Naive B cell (primary cell): ENCODE measurements around the gene CACNB4. TPM values are rescaled to one million over a fixed set of nuclear protein-coding genes. Genes with fewer than 3 reads are reported as not detected.
A peak's percentile ranks its signal among the peaks of the same experiment; 100 is the strongest.

Experiments
- ATAC-seq, 2 donors: fragments of 150-1000 bp; cut with Tn5 transposase; 2 replicates each; pipeline ENCODE4 v1.10.0; 2021; ENCODE audit warnings: low read depth in 2 of 2, mild to moderate bottlenecking in 2 of 2, moderate library complexity in 2 of 2
- DNase-seq: peaks from one replicate; pipeline ENCODE4 v3.0.0; 2022
- H3K27ac Mint-ChIP-seq, 6 donors: one replicate each; pipeline ENCODE4 v1.8.0; 2020 to 2022; ENCODE audit warnings: mild to moderate bottlenecking in 6 of 6, mixed read lengths in 6 of 6, moderate library complexity in 5 of 6, inconsistent platforms in 2 of 6
- H3K27me3 Mint-ChIP-seq, 3 donors: one replicate each; pipeline ENCODE4 v1.8.0; 2021 to 2022; ENCODE audit warnings: mixed read lengths in 3 of 3, mild to moderate bottlenecking in 1 of 3
- H3K36me3 Mint-ChIP-seq, 2 donors: one replicate each; pipeline ENCODE4 v1.8.0; 2020 to 2022; ENCODE audit warnings: mixed read lengths in 2 of 2, inconsistent platforms in 1 of 2, mild to moderate bottlenecking in 1 of 2
- H3K4me1 Mint-ChIP-seq, 3 donors: one replicate each; pipeline ENCODE4 v1.8.0; 2020 to 2022; ENCODE audit warnings: mixed read lengths in 3 of 3, inconsistent platforms in 1 of 3, mild to moderate bottlenecking in 1 of 3, moderate library complexity in 1 of 3
- H3K4me3 Mint-ChIP-seq, 8 donors: one replicate each; pipeline ENCODE4 v1.8.0; 2020 to 2022; ENCODE audit warnings: mild to moderate bottlenecking in 8 of 8, mixed read lengths in 8 of 8, moderate library complexity in 8 of 8, inconsistent platforms in 2 of 8
- H3K9me3 Mint-ChIP-seq, 7 donors: one replicate each; pipeline ENCODE4 v1.8.0; 2020 to 2022; ENCODE audit warnings: mixed read lengths in 7 of 7, mild to moderate bottlenecking in 5 of 7, inconsistent platforms in 2 of 7, moderate library complexity in 1 of 7
- polyA plus RNA-seq, 6 donors: library from polyadenylated mRNA; unstranded; fragments of 300-500 nt; fragmentation: Illumina TruSeq; gene quantifications; one replicate each; pipeline ENCODE4 v1.2.3, GENCODE V29; 2021; ENCODE audit warnings: low read depth in 6 of 6

The CACNB4 gene
- polyA plus RNA-seq, 6 donors from 2014 or later, result 0.10 to 3.2 TPM; not detected in 4

- no peak overlapping the region for H3K27ac Mint-ChIP-seq
- H3K27me3 Mint-ChIP-seq, result no peaks in the 10 kb centered on the region
- DNase-seq, result no peak
- peaks cover 0 to 9% (median 2%) of the 10 kb centered on the region in 7 donors for H3K9me3 Mint-ChIP-seq
- peaks cover 0 to 5% of the 10 kb centered on the region in 2 donors for H3K36me3 Mint-ChIP-seq
- H3K4me3 Mint-ChIP-seq, result no peak overlapping the region
- no peaks in the 10 kb centered on the region for H3K4me1 Mint-ChIP-seq
- ATAC-seq, result no peak
Measured at GRCh38 chr2:152078662-152079061, 20.2 kb downstream of the CACNB4 start.

GRCh38 chr2:152078023-152078422 is 20.8 kb downstream of the CACNB4 start:
- ATAC-seq, result no peak
- DNase-seq, result no peak
- Mint-ChIP-seq H3K9me3 (peaks cover 0 to 9% (median 2%) of the 10 kb centered on the region in 7 donors), H3K4me3 (no peak overlapping the region), H3K27ac (peak overlapping the region in 1 of 6 donors; percentile 13), H3K27me3 (no peaks in the 10 kb centered on the region), H3K4me1 (no peaks in the 10 kb centered on the region), H3K36me3 (peaks cover 0 to 5% of the 10 kb centered on the region in 2 donors)

- Mint-ChIP-seq H3K4me1 (peaks cover 4 to 10% (median 10%) of the 10 kb centered on the region in 3 donors), H3K9me3 (peaks cover 0 to 9% (median 0%) of the 10 kb centered on the region in 7 donors), H3K4me3 (no peak overlapping the region), H3K27me3 (no peaks in the 10 kb centered on the region), H3K36me3 (no peaks in the 10 kb centered on the region), H3K27ac (peak overlapping the region in 1 of 6 donors; percentile 54)
- ATAC-seq, result no peak
- DNase-seq, result no peak
Measured at GRCh38 chr2:152075461-152076050, 23.3 kb downstream of the CACNB4 start.

GRCh38 chr2:152072011-152072410 is 26.8 kb downstream of the CACNB4 start:
- Mint-ChIP-seq H3K27ac (peak overlapping the region in 1 of 6 donors; percentile 83), H3K9me3 (peaks cover 0 to 9% (median 0%) of the 10 kb centered on the region in 7 donors), H3K27me3 (no peaks in the 10 kb centered on the region), H3K4me3 (peak overlapping the region in 1 of 8 donors; percentile 7), H3K36me3 (no peaks in the 10 kb centered on the region), H3K4me1 (peaks cover 4 to 14% (median 10%) of the 10 kb centered on the region in 3 donors)
- ATAC-seq (no peak), DNase-seq (no peak)

- ATAC-seq, result no peak
- H3K36me3 Mint-ChIP-seq, result no peaks in the 10 kb centered on the region
- H3K27me3 Mint-ChIP-seq, result no peaks in the 10 kb centered on the region
- no peak overlapping the region for H3K4me3 Mint-ChIP-seq
- DNase-seq, result no peak
- peaks cover 0 to 9% (median 0%) of the 10 kb centered on the region in 7 donors for H3K9me3 Mint-ChIP-seq
- peaks cover 4 to 14% (median 10%) of the 10 kb centered on the region in 3 donors for H3K4me1 Mint-ChIP-seq
- peak overlapping the region in 1 of 6 donors; percentile 59 for H3K27ac Mint-ChIP-seq
Measured at GRCh38 chr2:152071518-152071917, 27.3 kb downstream of the CACNB4 start.

- Mint-ChIP-seq H3K4me1 (peaks cover 4 to 15% (median 10%) of the 10 kb centered on the region in 3 donors), H3K27ac (peak overlapping the region in 4 of 6 donors; percentile 39 to 71 (median 50)), H3K9me3 (peaks cover 0 to 9% (median 0%) of the 10 kb centered on the region in 7 donors), H3K27me3 (no peaks in the 10 kb centered on the region), H3K36me3 (no peaks in the 10 kb centered on the region), H3K4me3 (peak overlapping the region in 3 of 8 donors; percentile 16 to 64 (median 38))
- ATAC-seq (peak; percentile 61 to 71), DNase-seq (no peak)
Measured at GRCh38 chr2:152071092-152071491, 27.8 kb downstream of the CACNB4 start.

GRCh38 chr2:152068226-152068625 is 30.6 kb downstream of the CACNB4 start:
- Mint-ChIP-seq H3K27ac (no peak overlapping the region), H3K27me3 (peaks cover 0 to 8% (median 0%) of the 10 kb centered on the region in 3 donors), H3K4me3 (no peak overlapping the region), H3K36me3 (no peaks in the 10 kb centered on the region), H3K4me1 (peaks cover 4 to 18% (median 10%) of the 10 kb centered on the region in 3 donors), H3K9me3 (peaks cover 0 to 3% (median 0%) of the 10 kb centered on the region in 7 donors)
- ATAC-seq, result no peak
- DNase-seq, result no peak

GRCh38 chr2:152067823-152068222 is 31.0 kb downstream of the CACNB4 start:
- peaks cover 4 to 18% (median 14%) of the 10 kb centered on the region in 3 donors for H3K4me1 Mint-ChIP-seq
- H3K9me3 Mint-ChIP-seq, result peaks cover 0 to 3% (median 0%) of the 10 kb centered on the region in 7 donors
- DNase-seq, result no peak
- no peak for ATAC-seq
- H3K27ac Mint-ChIP-seq, result no peak overlapping the region
- peaks cover under 1 to 8% (median under 1%) of the 10 kb centered on the region in 3 donors for H3K27me3 Mint-ChIP-seq
- no peak overlapping the region for H3K4me3 Mint-ChIP-seq
- H3K36me3 Mint-ChIP-seq, result no peaks in the 10 kb centered on the region

GRCh38 chr2:152065945-152066344 is 32.9 kb downstream of the CACNB4 start:
- no peak for DNase-seq
- Mint-ChIP-seq H3K27me3 (peaks cover 8 to 13% (median 8%) of the 10 kb centered on the region in 3 donors), H3K9me3 (peaks cover 0 to 3% (median 0%) of the 10 kb centered on the region in 7 donors), H3K4me3 (no peak overlapping the region), H3K4me1 (peaks cover 7 to 19% (median 13%) of the 10 kb centered on the region in 3 donors), H3K36me3 (no peaks in the 10 kb centered on the region), H3K27ac (no peak overlapping the region)
- ATAC-seq, result no peak

GRCh38 chr2:152064001-152064400 is 34.8 kb downstream of the CACNB4 start:
- no peak overlapping the region for H3K4me3 Mint-ChIP-seq
- peaks cover 3 to 9% (median 5%) of the 10 kb centered on the region in 7 donors for H3K9me3 Mint-ChIP-seq
- peaks cover 8 to 13% (median 8%) of the 10 kb centered on the region in 3 donors for H3K27me3 Mint-ChIP-seq
- peaks cover 0 to 8% of the 10 kb centered on the region in 2 donors for H3K36me3 Mint-ChIP-seq
- H3K27ac Mint-ChIP-seq, result no peak overlapping the region
- DNase-seq, result no peak
- ATAC-seq, result no peak
- peaks cover 6 to 11% (median 9%) of the 10 kb centered on the region in 3 donors for H3K4me1 Mint-ChIP-seq

GRCh38 chr2:152063325-152063924 is 35.4 kb downstream of the CACNB4 start:
- ATAC-seq (no peak), DNase-seq (no peak)
- Mint-ChIP-seq H3K27me3 (peaks cover 8 to 13% (median 8%) of the 10 kb centered on the region in 3 donors), H3K27ac (no peak overlapping the region), H3K4me1 (peaks cover 6 to 11% (median 9%) of the 10 kb centered on the region in 3 donors), H3K9me3 (peaks cover 3 to 15% (median 7%) of the 10 kb centered on the region in 7 donors), H3K36me3 (peaks cover 0 to 11% of the 10 kb centered on the region in 2 donors), H3K4me3 (no peak overlapping the region)

GRCh38 chr2:152062125-152063091 is 36.4 kb downstream of the CACNB4 start:
- peaks cover 6 to 11% (median 9%) of the 10 kb centered on the region in 3 donors for H3K4me1 Mint-ChIP-seq
- peaks cover 5 to 18% of the 10 kb centered on the region in 2 donors for H3K36me3 Mint-ChIP-seq
- H3K4me3 Mint-ChIP-seq, result peak overlapping the region in 2 of 8 donors; percentile 17 to 26
- peaks cover 8 to 13% (median 8%) of the 10 kb centered on the region in 3 donors for H3K27me3 Mint-ChIP-seq
- ATAC-seq (no peak), DNase-seq (no peak)
- H3K27ac Mint-ChIP-seq, result peak overlapping the region in 1 of 6 donors; percentile 8
- H3K9me3 Mint-ChIP-seq, result peaks cover 4 to 21% (median 11%) of the 10 kb centered on the region in 7 donors

GRCh38 chr2:152061383-152061782 is 37.5 kb downstream of the CACNB4 start:
- H3K4me3 Mint-ChIP-seq, result no peak overlapping the region
- peaks cover 4 to 21% (median 11%) of the 10 kb centered on the region in 7 donors for H3K9me3 Mint-ChIP-seq
- H3K27me3 Mint-ChIP-seq, result peaks cover 8 to 16% (median 8%) of the 10 kb centered on the region in 3 donors
- no peak for DNase-seq
- peaks cover 6 to 11% (median 9%) of the 10 kb centered on the region in 3 donors for H3K4me1 Mint-ChIP-seq
- H3K27ac Mint-ChIP-seq, result no peak overlapping the region
- no peak for ATAC-seq
- peaks cover 5 to 18% of the 10 kb centered on the region in 2 donors for H3K36me3 Mint-ChIP-seq
